Measurements from ENCODE around the gene RABEP1. TPM values are rescaled to one million over a fixed set of nuclear protein-coding genes. Genes with fewer than 3 reads are reported as not detected.

Gene RABEP1
- total RNA-seq, 2 experiments from 2014 or later, result 60.4 to 66.2 TPM

DNA sequence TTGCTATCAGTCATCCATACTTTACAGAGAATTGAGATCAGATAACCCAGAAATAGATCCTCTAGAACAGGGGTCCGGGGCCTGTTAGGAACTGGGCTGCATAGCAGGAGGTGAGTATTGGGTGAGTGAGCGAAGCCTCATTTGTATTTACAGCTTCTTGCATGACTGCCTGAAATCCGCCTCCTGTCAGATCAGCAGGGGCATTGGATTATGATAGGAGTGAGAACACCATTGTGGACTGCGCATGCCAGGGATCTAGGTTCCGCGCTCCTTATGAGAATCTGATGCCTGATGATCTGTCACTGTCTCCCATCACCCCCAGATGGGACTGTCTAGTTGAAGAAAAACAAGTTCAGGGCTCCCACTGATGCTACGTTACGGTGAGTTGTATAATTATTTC, 34.5 kb upstream of the RABEP1 start:
- H3K4me3 Mint-ChIP-seq, result no peak overlapping the region
- DNase-seq, result no peak
- intact Hi-C loops (cut with DNase I, micrococcal nuclease), result loop anchor here (5.0 to 10.0 kb wide), 3 partner anchors 115 to 170 kb away; partner anchors contain the start of gene NUP88 (in 1 of the 2)
- H3K9me3 Mint-ChIP-seq (ENCODE audit: low read depth), result peaks cover 3% of the 10 kb centered on the region
- H3K27me3 Mint-ChIP-seq, result no peaks in the 10 kb centered on the region
- peaks cover 12% of the 10 kb centered on the region for H3K4me1 Mint-ChIP-seq
- POLR2A ChIA-PET, result interaction anchor here (0.5 kb wide), 1 partner anchor 54 kb away, joined by 3 read pairs; no protein-coding TSS in a partner anchor
- CTCF ChIA-PET, result interaction anchor here (0.8 to 2.8 kb wide), 4 partner anchors 10 to 192 kb away, joined by 5 to 16 read pairs (median 10); partner anchors contain the start of gene C1QBP
- H3K27ac Mint-ChIP-seq, result no peak overlapping the region
- no peak for ATAC-seq
- H3K36me3 Mint-ChIP-seq (ENCODE audit: low read depth), result no peaks in the 10 kb centered on the region

DNA sequence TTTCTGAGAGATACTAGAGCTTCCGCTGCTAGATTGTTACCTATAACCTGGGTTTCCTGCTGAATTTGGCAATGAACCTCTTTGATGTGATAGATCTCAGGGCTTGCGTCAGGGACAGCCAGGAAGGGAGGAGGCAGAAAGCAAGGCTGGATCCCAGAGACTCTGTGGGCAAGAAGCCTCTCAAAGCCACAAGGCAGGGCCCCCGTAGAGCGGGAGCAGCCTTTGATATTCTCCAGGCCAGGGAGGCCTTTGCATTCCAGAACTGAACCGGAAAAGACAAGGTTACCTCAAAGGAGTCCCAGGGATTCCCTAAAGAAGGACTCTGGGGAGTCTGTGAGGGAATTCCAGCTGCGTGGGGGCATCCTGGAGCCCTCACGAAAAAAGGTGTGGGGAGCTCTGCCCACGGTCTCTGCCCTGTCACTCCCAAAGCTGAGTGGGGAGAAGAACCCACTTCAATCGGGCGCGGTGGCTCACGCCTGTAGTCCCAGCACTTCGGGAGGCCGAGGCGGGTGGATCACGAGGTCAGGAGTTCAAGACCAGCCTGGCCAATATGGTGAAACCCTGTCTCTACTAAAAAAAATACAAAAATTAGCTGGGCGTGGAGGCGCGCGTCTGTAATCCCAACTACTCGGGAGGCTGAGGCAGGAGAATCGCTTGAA, 33.1 kb upstream of the RABEP1 start:
- POLR2A ChIA-PET, result interaction anchor here (0.5 kb wide), 1 partner anchor 19 kb away, joined by 3 read pairs; no protein-coding TSS in a partner anchor
- H3K27me3 Mint-ChIP-seq, result no peaks in the 10 kb centered on the region
- intact Hi-C loops (cut with DNase I, micrococcal nuclease), result loop anchor here (1.0 to 10.0 kb wide), 6 partner anchors 33 to 190 kb away; partner anchors contain the start of genes C1QBP (in 1 of the 2), NUP88 (in 1 of the 2) and RABEP1 (in 1 of the 2)
- H3K9me3 Mint-ChIP-seq (ENCODE audit: low read depth), result no peaks in the 10 kb centered on the region
- H3K4me1 Mint-ChIP-seq, result peaks cover 4% of the 10 kb centered on the region
- DNase-seq (no peak), ATAC-seq (no peak)
- H3K27ac Mint-ChIP-seq, result no peak overlapping the region
- CTCF ChIA-PET, result interaction anchor here (0.6 to 2.8 kb wide), 6 partner anchors 23 to 191 kb away, joined by 3 to 16 read pairs (median 6); partner anchors contain the start of gene C1QBP
- H3K36me3 Mint-ChIP-seq (ENCODE audit: low read depth), result no peaks in the 10 kb centered on the region
- no peak overlapping the region for H3K4me3 Mint-ChIP-seq

DNA sequence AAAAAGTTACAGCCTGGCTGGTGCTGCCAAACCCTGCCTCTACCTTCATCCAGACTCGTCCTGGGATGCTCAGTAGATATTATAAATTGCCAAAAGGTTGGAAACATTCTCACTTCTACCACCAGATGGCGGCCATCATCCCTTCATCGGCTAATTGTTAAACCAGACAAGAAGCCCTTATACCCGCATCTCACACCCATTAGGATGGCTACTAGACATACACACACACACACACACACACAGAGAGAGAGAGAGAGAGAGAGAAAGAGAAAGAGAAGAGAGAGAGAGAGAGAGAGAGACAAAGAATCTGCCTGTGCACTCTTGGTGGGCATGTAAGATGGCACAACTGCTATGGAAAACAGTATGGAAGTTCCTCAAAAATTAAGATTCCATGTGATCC, 32.5 kb upstream of the RABEP1 start:
- Mint-ChIP-seq H3K4me3 (no peak overlapping the region), H3K4me1 (peaks cover 8% of the 10 kb centered on the region), H3K27ac (no peak overlapping the region), H3K36me3 (ENCODE audit: low read depth) (no peaks in the 10 kb centered on the region), H3K9me3 (ENCODE audit: low read depth) (no peaks in the 10 kb centered on the region), H3K27me3 (no peaks in the 10 kb centered on the region)
- ChIA-PET CTCF (interaction anchor here (0.7 to 2.8 kb wide), 11 partner anchors 8 to 1349 kb away, joined by 3 to 16 read pairs (median 5); partner anchors contain the start of genes C1QBP and SCIMP), POLR2A (no interaction called here)
- DNase-seq (peak; percentile 80), ATAC-seq (peak; percentile 91)
- intact Hi-C loops (cut with DNase I, micrococcal nuclease), result loop anchor here (1.0 to 10.0 kb wide), 7 partner anchors 33 to 190 kb away; partner anchors contain the start of genes C1QBP (in 2 of the 2), NUP88 (in 1 of the 2) and RABEP1 (in 1 of the 2)

DNA sequence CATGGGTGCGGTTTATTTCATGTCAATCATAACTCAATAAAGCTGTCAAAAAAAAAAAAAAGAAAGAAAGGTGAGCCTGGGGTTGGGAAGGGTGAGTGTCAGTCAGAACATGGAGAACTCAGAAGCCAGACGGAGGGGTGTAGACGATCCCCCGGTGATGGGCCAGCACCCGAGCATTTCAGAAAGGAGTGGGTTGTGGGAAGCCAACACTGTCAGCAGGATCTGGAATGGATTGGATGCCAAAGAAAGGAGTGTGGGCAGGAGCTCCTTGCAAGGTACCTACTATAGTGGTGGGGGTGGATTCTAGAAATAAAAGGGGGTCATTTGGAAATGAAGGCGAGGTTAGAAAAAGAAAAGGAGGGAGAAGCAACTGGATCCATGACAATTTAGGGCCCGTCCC, 27.7 kb upstream of the RABEP1 start:
- Mint-ChIP-seq H3K27me3 (no peaks in the 10 kb centered on the region), H3K9me3 (ENCODE audit: low read depth) (no peaks in the 10 kb centered on the region), H3K36me3 (ENCODE audit: low read depth) (no peaks in the 10 kb centered on the region), H3K27ac (no peak overlapping the region), H3K4me1 (peaks cover 13% of the 10 kb centered on the region), H3K4me3 (no peak overlapping the region)
- DNase-seq (no peak), ATAC-seq (no peak)
- POLR2A ChIA-PET, result no interaction called here
- CTCF ChIA-PET, result interaction anchor here (0.7 to 1.0 kb wide), 2 partner anchors 13 to 18 kb away, joined by 3 to 4 read pairs; no protein-coding TSS in a partner anchor
- intact Hi-C loops (cut with DNase I, micrococcal nuclease), result loop anchor here in 1 of 2 experiments (5.0 kb wide), 1 partner anchor 183 kb away; the partner anchor contains the start of gene C1QBP

DNA sequence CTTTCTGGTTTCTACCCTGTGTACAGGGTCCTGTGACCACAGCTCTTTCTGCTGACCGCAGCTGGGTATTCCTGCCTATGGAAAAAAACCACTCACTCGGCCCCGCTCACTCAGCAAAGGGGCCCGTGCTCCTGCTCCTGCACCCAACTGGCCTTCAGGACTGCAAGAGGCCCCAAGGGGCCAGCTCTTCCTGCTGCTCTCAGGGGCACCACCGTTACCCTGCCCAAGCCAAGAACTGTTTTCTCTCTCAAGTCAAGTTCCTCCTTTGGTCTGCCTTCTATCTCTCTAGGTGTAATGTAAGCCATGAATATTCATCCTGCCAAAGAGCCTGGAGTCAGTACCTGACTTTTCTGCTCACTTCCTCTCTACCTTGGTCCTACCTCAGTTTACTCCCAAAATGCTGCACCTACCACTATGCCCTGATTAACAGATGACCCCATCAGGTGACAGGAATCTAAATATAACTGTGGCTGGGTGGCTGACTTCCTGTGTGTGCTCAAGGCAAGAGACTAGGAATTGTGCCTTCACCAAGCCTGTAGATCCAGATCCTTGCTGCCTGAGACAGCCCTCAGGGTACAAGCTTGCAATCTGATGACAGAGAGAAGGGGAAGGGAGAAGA, 27.1 kb upstream of the RABEP1 start:
- H3K27me3 Mint-ChIP-seq, result no peaks in the 10 kb centered on the region
- intact Hi-C loops (cut with DNase I, micrococcal nuclease), result loop anchor here in 1 of 2 experiments (5.0 kb wide), 1 partner anchor 182 kb away; the partner anchor contains the start of gene C1QBP
- no peak for ATAC-seq
- POLR2A ChIA-PET, result interaction anchor here (0.7 kb wide), 1 partner anchor 226 kb away, joined by 3 read pairs; no protein-coding TSS in a partner anchor
- CTCF ChIA-PET, result interaction anchor here (0.6 kb wide), 1 partner anchor 16 kb away, joined by 3 read pairs; no protein-coding TSS in a partner anchor
- no peaks in the 10 kb centered on the region for H3K36me3 Mint-ChIP-seq (ENCODE audit: low read depth)
- H3K4me3 Mint-ChIP-seq, result no peak overlapping the region
- H3K27ac Mint-ChIP-seq, result no peak overlapping the region
- DNase-seq, result no peak
- no peaks in the 10 kb centered on the region for H3K9me3 Mint-ChIP-seq (ENCODE audit: low read depth)
- H3K4me1 Mint-ChIP-seq, result peaks cover 9% of the 10 kb centered on the region

DNA sequence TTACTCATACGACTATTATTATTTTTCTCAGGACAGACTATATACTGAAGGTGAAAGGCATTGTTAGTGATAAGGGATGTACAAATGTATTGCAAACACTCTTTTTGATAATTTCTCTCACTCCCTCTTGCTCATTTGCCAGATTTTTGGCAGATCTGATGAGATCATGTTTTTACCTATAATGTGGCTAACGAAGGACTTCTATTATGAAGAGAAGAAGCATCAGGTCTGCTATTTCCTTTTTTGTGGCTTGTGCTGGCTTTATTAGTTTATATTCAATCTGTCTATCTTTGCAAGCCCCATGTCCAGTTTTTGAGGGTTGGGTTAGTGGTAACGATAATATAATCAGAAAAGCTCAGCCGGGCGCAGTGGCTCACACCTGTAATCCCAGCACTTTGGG, 25.0 kb upstream of the RABEP1 start:
- CTCF ChIA-PET, result interaction anchor here (1.0 to 1.3 kb wide), 2 partner anchors 9 to 184 kb away, joined by 4 to 5 read pairs; no protein-coding TSS in a partner anchor
- no peaks in the 10 kb centered on the region for H3K27me3 Mint-ChIP-seq
- H3K4me1 Mint-ChIP-seq, result peaks cover 9% of the 10 kb centered on the region

DNA sequence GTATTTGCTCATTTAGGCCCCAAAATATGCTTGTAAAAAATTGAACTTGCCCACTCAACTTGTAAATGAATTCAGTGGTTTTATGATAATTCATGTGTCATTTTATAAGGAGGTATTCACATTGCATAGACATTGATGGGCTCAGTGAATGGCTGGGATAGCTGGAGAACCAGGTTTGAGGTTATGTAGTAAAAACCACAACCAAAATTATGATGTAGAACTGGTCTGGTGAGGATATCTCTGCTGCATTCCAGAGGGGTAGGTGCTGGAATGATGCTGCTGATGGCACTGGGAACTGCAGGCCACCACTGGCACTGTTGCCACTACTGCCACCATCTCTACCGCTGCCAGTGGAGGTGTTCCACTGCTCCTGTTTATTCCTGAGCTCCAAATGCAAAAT, 21.5 kb upstream of the RABEP1 start:
- Mint-ChIP-seq H3K4me3 (no peak overlapping the region), H3K4me1 (no peaks in the 10 kb centered on the region), H3K9me3 (ENCODE audit: low read depth) (no peaks in the 10 kb centered on the region), H3K36me3 (ENCODE audit: low read depth) (no peaks in the 10 kb centered on the region), H3K27ac (no peak overlapping the region), H3K27me3 (no peaks in the 10 kb centered on the region)
- no peak for DNase-seq
- ChIA-PET POLR2A (no interaction called here), CTCF (interaction anchor here (0.7 kb wide), 1 partner anchor 43 kb away, joined by 3 read pairs; no protein-coding TSS in a partner anchor)
- intact Hi-C loops (cut with DNase I, micrococcal nuclease), result no loop called here
- no peak for ATAC-seq

More for the DNA sequence above, 25.0 kb upstream of the RABEP1 start:
- POLR2A ChIA-PET, result interaction anchor here (0.7 kb wide), 1 partner anchor 363 kb away, joined by 3 read pairs; no protein-coding TSS in a partner anchor
- DNase-seq (no peak), ATAC-seq (no peak)
- intact Hi-C loops (cut with DNase I, micrococcal nuclease), result no loop called here
- Mint-ChIP-seq H3K4me3 (no peak overlapping the region), H3K36me3 (ENCODE audit: low read depth) (no peaks in the 10 kb centered on the region), H3K9me3 (ENCODE audit: low read depth) (no peaks in the 10 kb centered on the region), H3K27ac (no peak overlapping the region)

DNA sequence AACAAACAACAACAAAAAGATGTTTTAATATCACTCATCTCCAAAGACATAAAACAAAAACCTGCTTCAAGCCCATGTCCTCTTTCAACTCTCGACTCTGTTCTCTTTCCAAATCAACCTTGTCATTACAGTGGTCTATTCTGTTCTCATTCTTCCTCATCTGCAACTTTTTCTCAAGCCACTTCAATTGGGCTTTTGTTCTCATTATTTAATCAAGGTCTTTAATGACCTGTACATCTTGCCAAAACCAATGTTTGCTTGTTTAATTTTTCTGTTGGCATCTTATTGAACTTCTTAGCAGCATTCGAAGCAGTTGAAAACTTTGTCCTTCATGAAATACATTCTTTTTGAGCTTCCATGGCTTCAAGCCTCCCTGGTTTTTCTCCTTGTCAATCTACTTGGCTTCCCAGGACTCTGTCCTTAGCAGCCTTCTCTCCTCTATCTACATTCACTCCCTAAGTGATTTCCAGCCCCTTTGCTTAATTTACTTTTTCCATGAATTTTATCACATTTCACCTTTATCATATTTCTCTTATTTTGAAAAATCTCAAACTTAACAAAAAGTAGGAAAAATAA, 19.6 kb upstream of the RABEP1 start:
- H3K9me3 Mint-ChIP-seq (ENCODE audit: low read depth), result no peaks in the 10 kb centered on the region
- ChIA-PET CTCF (no interaction called here), POLR2A (no interaction called here)
- no peak overlapping the region for H3K27ac Mint-ChIP-seq
- intact Hi-C loops (cut with DNase I, micrococcal nuclease), result no loop called here
- no peaks in the 10 kb centered on the region for H3K36me3 Mint-ChIP-seq (ENCODE audit: low read depth)
- DNase-seq, result no peak
- no peaks in the 10 kb centered on the region for H3K27me3 Mint-ChIP-seq
- H3K4me1 Mint-ChIP-seq, result no peaks in the 10 kb centered on the region
- no peak for ATAC-seq
- no peak overlapping the region for H3K4me3 Mint-ChIP-seq

DNA sequence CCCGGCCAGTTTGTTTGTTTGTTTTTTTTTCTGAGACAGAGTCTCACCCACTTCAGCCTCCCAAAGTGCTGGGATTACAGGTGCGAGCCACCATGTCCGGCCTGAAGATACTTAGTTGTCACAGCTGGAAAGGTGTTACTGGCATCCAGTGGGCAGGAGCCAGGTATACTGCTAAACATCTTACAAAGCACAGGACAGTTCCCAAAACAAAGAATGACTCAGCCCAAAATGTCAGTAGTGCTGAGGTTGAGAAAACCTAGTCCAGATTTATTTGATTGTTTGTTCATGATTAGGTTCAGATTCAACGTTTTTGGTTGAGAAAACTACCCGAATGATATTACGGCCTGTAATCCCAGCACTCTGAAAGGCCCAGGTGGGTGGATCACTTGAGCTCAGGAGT, 18.6 kb upstream of the RABEP1 start:
- Mint-ChIP-seq H3K9me3 (ENCODE audit: low read depth) (no peaks in the 10 kb centered on the region), H3K27ac (no peak overlapping the region), H3K4me1 (no peaks in the 10 kb centered on the region), H3K36me3 (ENCODE audit: low read depth) (no peaks in the 10 kb centered on the region), H3K4me3 (no peak overlapping the region), H3K27me3 (no peaks in the 10 kb centered on the region)
- intact Hi-C loops (cut with DNase I, micrococcal nuclease), result no loop called here
- DNase-seq (no peak), ATAC-seq (no peak)
- CTCF ChIA-PET, result no interaction called here
- POLR2A ChIA-PET, result no interaction called here

DNA sequence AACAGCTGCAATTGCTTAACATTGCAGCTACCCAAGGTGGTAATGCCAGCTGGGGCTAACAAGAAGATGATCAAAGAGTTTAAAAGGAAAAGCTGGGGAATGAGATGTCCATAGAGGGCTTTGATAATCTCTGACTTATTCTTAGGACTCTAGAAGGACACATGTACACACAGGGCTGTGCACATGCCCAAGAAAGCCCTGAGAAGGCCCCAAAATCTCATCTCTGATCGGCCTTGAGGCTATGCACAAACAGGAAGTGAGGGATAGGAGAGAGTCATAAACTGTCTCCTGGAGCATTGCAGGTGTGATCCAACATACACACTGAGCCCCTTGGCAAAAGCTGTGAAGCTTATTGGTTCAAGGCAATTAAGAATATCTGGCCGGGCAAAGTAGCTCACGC, 17.2 kb upstream of the RABEP1 start:
- H3K9me3 Mint-ChIP-seq (ENCODE audit: low read depth), result no peaks in the 10 kb centered on the region
- DNase-seq (no peak), ATAC-seq (no peak)
- intact Hi-C loops (cut with DNase I, micrococcal nuclease), result no loop called here
- POLR2A ChIA-PET, result no interaction called here
- H3K36me3 Mint-ChIP-seq (ENCODE audit: low read depth), result no peaks in the 10 kb centered on the region
- CTCF ChIA-PET, result interaction anchor here (0.6 kb wide), 1 partner anchor 693 kb away, joined by 3 read pairs; no protein-coding TSS in a partner anchor
- H3K27ac Mint-ChIP-seq, result no peak overlapping the region
- no peaks in the 10 kb centered on the region for H3K27me3 Mint-ChIP-seq
- H3K4me1 Mint-ChIP-seq, result no peaks in the 10 kb centered on the region
- H3K4me3 Mint-ChIP-seq, result no peak overlapping the region

Measured in activated CD4-positive, alpha-beta T cell treated with anti-CD3 and anti-CD28 coated beads for 36 hours (primary cell).